ENCODE measurements around the gene CLMP.

- no peak for TF ChIP-seq POLR2A (IDR thresholded peaks at IDR 0.05; ENCODE audit: low read length)
- TF ChIP-seq GATA1 (IDR thresholded peaks at IDR 0.05; ENCODE audit: low read depth, low read length), result no peak
These were observed 7.4 kb upstream of the CLMP start for GRCh38 chr11:123202155-123203151.
